Mucosa of stomach (tissue), 1 donor: Measurements from ENCODE around the gene TBC1D32.
"Not testable (repeated sequence)": the region's sequence is repeated elsewhere in the genome, so short reads cannot be mapped to it uniquely, and the experiment has no call there.

Experiments
- H3K27me3 ChIP-seq: one replicate; pipeline ENCODE4 v1.7.0; 2013; ENCODE audit warnings: mild to moderate bottlenecking, low read length; ENCODE audit not compliant: control insufficient read depth, insufficient read depth
- H3K36me3 ChIP-seq: one replicate; pipeline ENCODE4 v1.7.0; 2013; ENCODE audit warnings: low read length; ENCODE audit not compliant: control insufficient read depth, insufficient read depth
- H3K4me1 ChIP-seq: one replicate; pipeline ENCODE4 v1.7.0; 2013; ENCODE audit warnings: mild to moderate bottlenecking, low read length; ENCODE audit not compliant: control insufficient read depth, insufficient read depth
- H3K4me3 ChIP-seq: one replicate; pipeline ENCODE4 v1.7.0; 2013; ENCODE audit warnings: low read length
- H3K9ac ChIP-seq: one replicate; pipeline ENCODE4 v1.7.0; 2013; ENCODE audit warnings: mild to moderate bottlenecking, low read length, moderate library complexity
- H3K9me3 ChIP-seq: one replicate; pipeline ENCODE4 v1.7.0; 2013; ENCODE audit warnings: mild to moderate bottlenecking, low read length, moderate library complexity; ENCODE audit not compliant: control insufficient read depth
- donor health status: Pancreatic carcinoma.

TBC1D32 gene

GRCh38 chr6:121319112-121319553 lies 15.1 kb downstream of the TBC1D32 start:
- Histone ChIP-seq H3K4me3 (no peak overlapping the region), H3K4me1 (peaks cover 3% of the 10 kb centered on the region), H3K36me3 (no peaks in the 10 kb centered on the region), H3K9me3 (no peaks in the 10 kb centered on the region), H3K9ac (no peak overlapping the region), H3K27me3 (no peaks in the 10 kb centered on the region)

- Histone ChIP-seq H3K9me3 (no peaks in the 10 kb centered on the region), H3K27me3 (no peaks in the 10 kb centered on the region), H3K36me3 (no peaks in the 10 kb centered on the region), H3K9ac (no peak overlapping the region), H3K4me1 (no peaks in the 10 kb centered on the region), H3K4me3 (no peak overlapping the region)
Observed at GRCh38 chr6:121314381-121315112, 19.7 kb downstream of the TBC1D32 start.

GRCh38 chr6:121311814-121312213 lies 22.5 kb downstream of the TBC1D32 start:
- H3K9ac ChIP-seq, H3K27me3 ChIP-seq, H3K4me3 ChIP-seq, H3K4me1 ChIP-seq, H3K36me3 ChIP-seq, H3K9me3 ChIP-seq: not testable (repeated sequence)

- no peaks in the 10 kb centered on the region for H3K4me1 ChIP-seq
- H3K4me3 ChIP-seq, result no peak overlapping the region
Observed at GRCh38 chr6:121310495-121310894, 23.8 kb downstream of the TBC1D32 start.

GRCh38 chr6:121309768-121310469 lies 24.4 kb downstream of the TBC1D32 start:
- Histone ChIP-seq H3K27me3 (no peaks in the 10 kb centered on the region), H3K9ac (no peak overlapping the region), H3K4me3 (no peak overlapping the region), H3K4me1 (no peaks in the 10 kb centered on the region), H3K9me3 (no peaks in the 10 kb centered on the region), H3K36me3 (no peaks in the 10 kb centered on the region)

More at GRCh38 chr6:121310495-121310894, 23.8 kb downstream of the TBC1D32 start:
- Histone ChIP-seq H3K27me3 (no peaks in the 10 kb centered on the region), H3K9me3 (no peaks in the 10 kb centered on the region), H3K9ac (no peak overlapping the region), H3K36me3 (no peaks in the 10 kb centered on the region)

- Histone ChIP-seq H3K36me3 (no peaks in the 10 kb centered on the region), H3K9ac (no peak overlapping the region), H3K27me3 (no peaks in the 10 kb centered on the region), H3K9me3 (no peaks in the 10 kb centered on the region), H3K4me3 (no peak overlapping the region), H3K4me1 (no peaks in the 10 kb centered on the region)
Observed at GRCh38 chr6:121305957-121306607, 28.2 kb downstream of the TBC1D32 start.

- H3K4me1 ChIP-seq, result no peaks in the 10 kb centered on the region
- H3K9me3 ChIP-seq, result no peaks in the 10 kb centered on the region
- H3K36me3 ChIP-seq, result no peaks in the 10 kb centered on the region
- H3K9ac ChIP-seq, result no peak overlapping the region
- H3K4me3 ChIP-seq, result no peak overlapping the region
- no peaks in the 10 kb centered on the region for H3K27me3 ChIP-seq
Observed at GRCh38 chr6:121302882-121303281, 31.4 kb downstream of the TBC1D32 start.

GRCh38 chr6:121301156-121301555 lies 33.1 kb downstream of the TBC1D32 start:
- not testable (repeated sequence) for H3K4me1 ChIP-seq, H3K27me3 ChIP-seq, H3K9me3 ChIP-seq, H3K36me3 ChIP-seq, H3K9ac ChIP-seq, H3K4me3 ChIP-seq

GRCh38 chr6:121297694-121298093 lies 36.6 kb downstream of the TBC1D32 start:
- Histone ChIP-seq H3K27me3 (no peaks in the 10 kb centered on the region), H3K4me1 (no peaks in the 10 kb centered on the region), H3K9ac (no peak overlapping the region), H3K9me3 (no peaks in the 10 kb centered on the region), H3K4me3 (no peak overlapping the region), H3K36me3 (no peaks in the 10 kb centered on the region)

- H3K27me3 ChIP-seq, result no peaks in the 10 kb centered on the region
Observed at GRCh38 chr6:121285041-121285440, 49.2 kb downstream of the TBC1D32 start.

GRCh38 chr6:121274666-121275295 lies 59.5 kb downstream of the TBC1D32 start:
- Histone ChIP-seq H3K27me3 (no peaks in the 10 kb centered on the region), H3K4me1 (no peaks in the 10 kb centered on the region), H3K9me3 (no peaks in the 10 kb centered on the region), H3K36me3 (no peaks in the 10 kb centered on the region), H3K4me3 (no peak overlapping the region), H3K9ac (no peak overlapping the region)

More at GRCh38 chr6:121285041-121285440, 49.2 kb downstream of the TBC1D32 start:
- no peaks in the 10 kb centered on the region for H3K9me3 ChIP-seq
- H3K4me3 ChIP-seq, result no peak overlapping the region
- no peaks in the 10 kb centered on the region for H3K36me3 ChIP-seq
- no peaks in the 10 kb centered on the region for H3K4me1 ChIP-seq
- H3K9ac ChIP-seq, result no peak overlapping the region

GRCh38 chr6:121263742-121264141 lies 70.5 kb downstream of the TBC1D32 start:
- Histone ChIP-seq H3K9me3 (no peaks in the 10 kb centered on the region), H3K4me1 (no peaks in the 10 kb centered on the region), H3K27me3 (no peaks in the 10 kb centered on the region), H3K4me3 (no peak overlapping the region), H3K36me3 (no peaks in the 10 kb centered on the region), H3K9ac (no peak overlapping the region)
